Sigmoid colon (tissue), 4 donors: ENCODE data around the gene KCNE1.

Experiments used
- CTCF ChIP-seq, 4 experiments: fragments of 450-650 bp in 3 of 4; fragments of 200-600 bp in 1 of 4; IDR thresholded peaks; one replicate each; pipeline ENCODE4 v1.5.1; 2016 to 2019; ENCODE audit warnings: antibody characterized with exemption in 4 of 4, mild to moderate bottlenecking in 3 of 4, moderate library complexity in 2 of 4
- EP300 ChIP-seq, 4 donors: sonication (generic); formaldehyde crosslinking; IDR thresholded peaks; one replicate each; pipeline ENCODE4 v1.6.1; 2017; ENCODE audit warnings: antibody characterized with exemption in 4 of 4
- POLR2A ChIP-seq, 2 donors: fragments of 450-650 bp; IDR thresholded peaks; one replicate each; pipeline ENCODE4 v1.6.1; 2016; ENCODE audit warnings: antibody characterized with exemption in 2 of 2, mild to moderate bottlenecking in 2 of 2, moderate library complexity in 2 of 2
- POLR2AphosphoS5 ChIP-seq, 4 donors: sonication (generic); formaldehyde crosslinking; IDR thresholded peaks; one replicate each; pipeline ENCODE4 v1.6.1; 2017; ENCODE audit warnings: antibody characterized with exemption in 4 of 4

- no peak for TF ChIP-seq CTCF (IDR thresholded peaks at IDR 0.05)
- no peak for TF ChIP-seq POLR2A (IDR thresholded peaks at IDR 0.05)
- no peak for TF ChIP-seq EP300 (IDR thresholded peaks at IDR 0.05)
- TF ChIP-seq POLR2AphosphoS5 (IDR thresholded peaks at IDR 0.05) = no peak
These were observed 40.5 kb upstream of the KCNE1 start for GRCh38 chr21:34552360-34553098.
